ENCODE data around the gene SPNS3.

GRCh38 chr17:4420692-4421131 is 13.0 kb upstream of the SPNS3 start:
- TF ChIP-seq, protein P1, sequence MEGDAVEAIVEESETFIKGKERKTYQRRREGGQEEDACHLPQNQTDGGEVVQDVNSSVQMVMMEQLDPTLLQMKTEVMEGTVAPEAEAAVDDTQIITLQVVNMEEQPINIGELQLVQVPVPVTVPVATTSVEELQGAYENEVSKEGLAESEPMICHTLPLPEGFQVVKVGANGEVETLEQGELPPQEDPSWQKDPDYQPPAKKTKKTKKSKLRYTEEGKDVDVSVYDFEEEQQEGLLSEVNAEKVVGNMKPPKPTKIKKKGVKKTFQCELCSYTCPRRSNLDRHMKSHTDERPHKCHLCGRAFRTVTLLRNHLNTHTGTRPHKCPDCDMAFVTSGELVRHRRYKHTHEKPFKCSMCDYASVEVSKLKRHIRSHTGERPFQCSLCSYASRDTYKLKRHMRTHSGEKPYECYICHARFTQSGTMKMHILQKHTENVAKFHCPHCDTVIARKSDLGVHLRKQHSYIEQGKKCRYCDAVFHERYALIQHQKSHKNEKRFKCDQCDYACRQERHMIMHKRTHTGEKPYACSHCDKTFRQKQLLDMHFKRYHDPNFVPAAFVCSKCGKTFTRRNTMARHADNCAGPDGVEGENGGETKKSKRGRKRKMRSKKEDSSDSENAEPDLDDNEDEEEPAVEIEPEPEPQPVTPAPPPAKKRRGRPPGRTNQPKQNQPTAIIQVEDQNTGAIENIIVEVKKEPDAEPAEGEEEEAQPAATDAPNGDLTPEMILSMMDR (IDR thresholded peaks at IDR 0.05 in 4 of 5, conservative IDR thresholded peaks at IDR 0.05 in 1 of 5), result peak; percentile 65 to 86 (median 79)
- TF ChIP-seq POLR2A (IDR thresholded peaks at IDR 0.05), result no peak

Measured in gastrocnemius medialis (tissue), 4 donors.